Dendritic cell treated with granulocyte-macrophage colony-stimulating factor and Interleukin-4, amounts not matched to agents 40 ng/mL and 50 ng/mL, for 4 days (primary cell): Measurements from ENCODE around the gene NXPH1.

ENCODE experiments used
- H3K27ac Mint-ChIP-seq: one replicate; pipeline ENCODE4 v1.8.0; 2022; ENCODE audit warnings: mild to moderate bottlenecking, mixed read lengths
- H3K27me3 Mint-ChIP-seq: one replicate; pipeline ENCODE4 v1.8.0; 2022; ENCODE audit warnings: mild to moderate bottlenecking, mixed read lengths
- H3K36me3 Mint-ChIP-seq: one replicate; pipeline ENCODE4 v1.8.0; 2022; ENCODE audit warnings: low read depth, mixed read lengths
- H3K4me1 Mint-ChIP-seq: one replicate; pipeline ENCODE4 v1.8.0; 2022; ENCODE audit warnings: low read depth, mixed read lengths
- H3K4me3 Mint-ChIP-seq: one replicate; pipeline ENCODE4 v1.8.0; 2022; ENCODE audit warnings: mild to moderate bottlenecking, moderate library complexity, mixed read lengths
- H3K9me3 Mint-ChIP-seq: one replicate; pipeline ENCODE4 v1.8.0; 2022; ENCODE audit warnings: mixed read lengths
- intact Hi-C: fragments of 100-400 bp; cut with micrococcal nuclease; formaldehyde crosslinking; loops from one replicate; pipeline ENCODE4 v1.15.0; 2022

Gene NXPH1

GRCh38 chr7:8443576-8444467 lies 10.4 kb downstream of the NXPH1 start:
- H3K27ac Mint-ChIP-seq, result no peak overlapping the region
- intact Hi-C loops, result no loop called here
- H3K9me3 Mint-ChIP-seq, result no peaks in the 10 kb centered on the region
- no peak overlapping the region for H3K4me3 Mint-ChIP-seq
- no peaks in the 10 kb centered on the region for H3K36me3 Mint-ChIP-seq
- peaks cover 10% of the 10 kb centered on the region for H3K4me1 Mint-ChIP-seq
- peaks cover 54% of the 10 kb centered on the region for H3K27me3 Mint-ChIP-seq

GRCh38 chr7:8444468-8444769 lies 11.0 kb downstream of the NXPH1 start:
- no peak overlapping the region for H3K4me3 Mint-ChIP-seq
- no peaks in the 10 kb centered on the region for H3K9me3 Mint-ChIP-seq
- H3K36me3 Mint-ChIP-seq, result no peaks in the 10 kb centered on the region
- intact Hi-C loops, result no loop called here
- no peak overlapping the region for H3K27ac Mint-ChIP-seq
- peaks cover 10% of the 10 kb centered on the region for H3K4me1 Mint-ChIP-seq
- H3K27me3 Mint-ChIP-seq, result peaks cover 54% of the 10 kb centered on the region

- intact Hi-C loops, result no loop called here
- Mint-ChIP-seq H3K27me3 (no peaks in the 10 kb centered on the region), H3K36me3 (no peaks in the 10 kb centered on the region), H3K9me3 (peaks cover 8% of the 10 kb centered on the region), H3K4me3 (no peak overlapping the region), H3K27ac (no peak overlapping the region), H3K4me1 (no peaks in the 10 kb centered on the region)
Observed at GRCh38 chr7:8453535-8453934, 20.1 kb downstream of the NXPH1 start.

GRCh38 chr7:8455426-8455825 lies 22.0 kb downstream of the NXPH1 start:
- H3K4me1 Mint-ChIP-seq, result no peaks in the 10 kb centered on the region
- peaks cover 8% of the 10 kb centered on the region for H3K9me3 Mint-ChIP-seq
- intact Hi-C loops, result no loop called here
- H3K4me3 Mint-ChIP-seq, result no peak overlapping the region
- H3K27me3 Mint-ChIP-seq, result no peaks in the 10 kb centered on the region
- H3K36me3 Mint-ChIP-seq, result no peaks in the 10 kb centered on the region
- H3K27ac Mint-ChIP-seq, result no peak overlapping the region

- Mint-ChIP-seq H3K27me3 (no peaks in the 10 kb centered on the region), H3K27ac (no peak overlapping the region), H3K4me1 (no peaks in the 10 kb centered on the region), H3K36me3 (no peaks in the 10 kb centered on the region), H3K4me3 (no peak overlapping the region), H3K9me3 (peaks cover 18% of the 10 kb centered on the region)
- intact Hi-C loops, result no loop called here
Observed at GRCh38 chr7:8462309-8462708, 28.9 kb downstream of the NXPH1 start.

GRCh38 chr7:8465338-8465737 lies 31.9 kb downstream of the NXPH1 start:
- Mint-ChIP-seq H3K9me3 (peaks cover 10% of the 10 kb centered on the region), H3K27me3 (no peaks in the 10 kb centered on the region), H3K27ac (no peak overlapping the region), H3K4me3 (no peak overlapping the region), H3K4me1 (no peaks in the 10 kb centered on the region), H3K36me3 (no peaks in the 10 kb centered on the region)
- intact Hi-C loops, result no loop called here

GRCh38 chr7:8480527-8480926 lies 47.1 kb downstream of the NXPH1 start:
- Mint-ChIP-seq H3K27ac (no peak overlapping the region), H3K4me3 (no peak overlapping the region), H3K9me3 (peaks cover 27% of the 10 kb centered on the region), H3K4me1 (no peaks in the 10 kb centered on the region), H3K27me3 (no peaks in the 10 kb centered on the region), H3K36me3 (no peaks in the 10 kb centered on the region)
- intact Hi-C loops, result no loop called here

GRCh38 chr7:8481096-8481495 lies 47.7 kb downstream of the NXPH1 start:
- Mint-ChIP-seq H3K4me3 (no peak overlapping the region), H3K27ac (no peak overlapping the region), H3K36me3 (no peaks in the 10 kb centered on the region), H3K4me1 (no peaks in the 10 kb centered on the region), H3K9me3 (peaks cover 23% of the 10 kb centered on the region), H3K27me3 (no peaks in the 10 kb centered on the region)
- intact Hi-C loops, result no loop called here

- Mint-ChIP-seq H3K4me1 (no peaks in the 10 kb centered on the region), H3K27me3 (no peaks in the 10 kb centered on the region), H3K36me3 (no peaks in the 10 kb centered on the region), H3K9me3 (peaks cover 18% of the 10 kb centered on the region), H3K27ac (no peak overlapping the region), H3K4me3 (no peak overlapping the region)
- intact Hi-C loops, result no loop called here
Observed at GRCh38 chr7:8481752-8482446, 48.5 kb downstream of the NXPH1 start.

- Mint-ChIP-seq H3K27ac (no peak overlapping the region), H3K4me3 (no peak overlapping the region), H3K9me3 (peaks cover 18% of the 10 kb centered on the region), H3K27me3 (no peaks in the 10 kb centered on the region), H3K36me3 (no peaks in the 10 kb centered on the region), H3K4me1 (no peaks in the 10 kb centered on the region)
- intact Hi-C loops, result no loop called here
Observed at GRCh38 chr7:8490391-8491045, 57.1 kb downstream of the NXPH1 start.

GRCh38 chr7:8491106-8491505 lies 57.7 kb downstream of the NXPH1 start:
- Mint-ChIP-seq H3K9me3 (peaks cover 18% of the 10 kb centered on the region), H3K27ac (no peak overlapping the region), H3K4me1 (no peaks in the 10 kb centered on the region), H3K36me3 (no peaks in the 10 kb centered on the region), H3K27me3 (no peaks in the 10 kb centered on the region), H3K4me3 (no peak overlapping the region)
- intact Hi-C loops, result no loop called here

- Mint-ChIP-seq H3K4me1 (no peaks in the 10 kb centered on the region), H3K36me3 (no peaks in the 10 kb centered on the region), H3K4me3 (no peak overlapping the region), H3K27me3 (no peaks in the 10 kb centered on the region), H3K9me3 (peaks cover 18% of the 10 kb centered on the region), H3K27ac (no peak overlapping the region)
- intact Hi-C loops, result no loop called here
Observed at GRCh38 chr7:8491544-8492489, 58.4 kb downstream of the NXPH1 start.

- Mint-ChIP-seq H3K4me3 (no peak overlapping the region), H3K36me3 (no peaks in the 10 kb centered on the region), H3K27ac (no peak overlapping the region), H3K4me1 (no peaks in the 10 kb centered on the region), H3K27me3 (no peaks in the 10 kb centered on the region), H3K9me3 (peaks cover 15% of the 10 kb centered on the region)
- intact Hi-C loops, result no loop called here
Observed at GRCh38 chr7:8499128-8499527, 65.7 kb downstream of the NXPH1 start.
